ENCODE measurements around the gene KCNQ1OT1. TPM values are rescaled to one million over a fixed set of nuclear protein-coding genes. Genes with fewer than 3 reads are reported as not detected.
"Not testable (repeated sequence)": the region's sequence is repeated elsewhere in the genome, so short reads cannot be mapped to it uniquely, and the experiment has no call there.

Gene KCNQ1OT1
- total RNA-seq, 1 experiment from 2014 or later: 2.4 TPM

DNA sequence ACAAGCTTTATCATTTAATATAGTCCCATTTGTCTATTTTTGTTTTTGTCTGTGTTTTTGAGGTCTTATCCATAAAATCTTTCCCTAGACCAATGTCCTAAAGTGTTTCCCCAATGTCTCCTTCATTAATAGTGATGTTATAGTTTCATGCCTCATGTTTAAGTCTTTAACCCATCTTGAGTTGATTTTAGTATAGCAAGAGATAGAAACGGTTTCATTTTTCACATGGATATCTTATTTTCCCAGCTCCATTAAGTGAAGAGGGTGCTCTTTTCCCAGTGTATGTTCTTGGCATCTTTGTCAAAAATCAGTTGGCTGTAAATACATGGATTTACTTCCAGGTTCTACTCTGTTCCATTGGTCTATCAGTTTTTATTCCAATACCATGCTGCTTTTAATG lies 58.2 kb downstream of the KCNQ1OT1 start:
- H3K36me3 Mint-ChIP-seq: peaks cover 94% of the 10 kb centered on the region
- TF ChIP-seq, protein P1, sequence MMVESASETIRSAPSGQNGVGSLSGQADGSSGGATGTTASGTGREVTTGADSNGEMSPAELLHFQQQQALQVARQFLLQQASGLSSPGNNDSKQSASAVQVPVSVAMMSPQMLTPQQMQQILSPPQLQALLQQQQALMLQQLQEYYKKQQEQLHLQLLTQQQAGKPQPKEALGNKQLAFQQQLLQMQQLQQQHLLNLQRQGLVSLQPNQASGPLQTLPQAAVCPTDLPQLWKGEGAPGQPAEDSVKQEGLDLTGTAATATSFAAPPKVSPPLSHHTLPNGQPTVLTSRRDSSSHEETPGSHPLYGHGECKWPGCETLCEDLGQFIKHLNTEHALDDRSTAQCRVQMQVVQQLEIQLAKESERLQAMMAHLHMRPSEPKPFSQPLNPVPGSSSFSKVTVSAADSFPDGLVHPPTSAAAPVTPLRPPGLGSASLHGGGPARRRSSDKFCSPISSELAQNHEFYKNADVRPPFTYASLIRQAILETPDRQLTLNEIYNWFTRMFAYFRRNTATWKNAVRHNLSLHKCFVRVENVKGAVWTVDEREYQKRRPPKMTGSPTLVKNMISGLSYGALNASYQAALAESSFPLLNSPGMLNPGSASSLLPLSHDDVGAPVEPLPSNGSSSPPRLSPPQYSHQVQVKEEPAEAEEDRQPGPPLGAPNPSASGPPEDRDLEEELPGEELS (CRISPR knock-in tag; IDR thresholded peaks at IDR 0.05): no peak
- TF ChIP-seq MYBL2 (CRISPR knock-in tag; IDR thresholded peaks at IDR 0.05): no peak
- TF ChIP-seq, protein P2, sequence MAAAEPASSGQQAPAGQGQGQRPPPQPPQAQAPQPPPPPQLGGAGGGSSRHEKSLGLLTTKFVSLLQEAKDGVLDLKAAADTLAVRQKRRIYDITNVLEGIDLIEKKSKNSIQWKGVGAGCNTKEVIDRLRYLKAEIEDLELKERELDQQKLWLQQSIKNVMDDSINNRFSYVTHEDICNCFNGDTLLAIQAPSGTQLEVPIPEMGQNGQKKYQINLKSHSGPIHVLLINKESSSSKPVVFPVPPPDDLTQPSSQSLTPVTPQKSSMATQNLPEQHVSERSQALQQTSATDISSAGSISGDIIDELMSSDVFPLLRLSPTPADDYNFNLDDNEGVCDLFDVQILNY (CRISPR knock-in tag; IDR thresholded peaks at IDR 0.05): no peak
- TF ChIP-seq ZNF423 (CRISPR knock-in tag; IDR thresholded peaks at IDR 0.05): no peak
- no peak for TF ChIP-seq ZBTB21 (CRISPR knock-in tag; IDR thresholded peaks at IDR 0.05; ENCODE audit: borderline replicate concordance)
- TF ChIP-seq NR1H2 (CRISPR knock-in tag; IDR thresholded peaks at IDR 0.05): no peak
- no peak for TF ChIP-seq NR3C1 (CRISPR knock-in tag; conservative IDR thresholded peaks at IDR 0.05; ENCODE audit: low read depth)
- TF ChIP-seq, protein P3, sequence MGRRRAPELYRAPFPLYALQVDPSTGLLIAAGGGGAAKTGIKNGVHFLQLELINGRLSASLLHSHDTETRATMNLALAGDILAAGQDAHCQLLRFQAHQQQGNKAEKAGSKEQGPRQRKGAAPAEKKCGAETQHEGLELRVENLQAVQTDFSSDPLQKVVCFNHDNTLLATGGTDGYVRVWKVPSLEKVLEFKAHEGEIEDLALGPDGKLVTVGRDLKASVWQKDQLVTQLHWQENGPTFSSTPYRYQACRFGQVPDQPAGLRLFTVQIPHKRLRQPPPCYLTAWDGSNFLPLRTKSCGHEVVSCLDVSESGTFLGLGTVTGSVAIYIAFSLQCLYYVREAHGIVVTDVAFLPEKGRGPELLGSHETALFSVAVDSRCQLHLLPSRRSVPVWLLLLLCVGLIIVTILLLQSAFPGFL (CRISPR knock-in tag; IDR thresholded peaks at IDR 0.05; ENCODE audit: borderline replicate concordance): no peak
- TF ChIP-seq, protein P4, sequence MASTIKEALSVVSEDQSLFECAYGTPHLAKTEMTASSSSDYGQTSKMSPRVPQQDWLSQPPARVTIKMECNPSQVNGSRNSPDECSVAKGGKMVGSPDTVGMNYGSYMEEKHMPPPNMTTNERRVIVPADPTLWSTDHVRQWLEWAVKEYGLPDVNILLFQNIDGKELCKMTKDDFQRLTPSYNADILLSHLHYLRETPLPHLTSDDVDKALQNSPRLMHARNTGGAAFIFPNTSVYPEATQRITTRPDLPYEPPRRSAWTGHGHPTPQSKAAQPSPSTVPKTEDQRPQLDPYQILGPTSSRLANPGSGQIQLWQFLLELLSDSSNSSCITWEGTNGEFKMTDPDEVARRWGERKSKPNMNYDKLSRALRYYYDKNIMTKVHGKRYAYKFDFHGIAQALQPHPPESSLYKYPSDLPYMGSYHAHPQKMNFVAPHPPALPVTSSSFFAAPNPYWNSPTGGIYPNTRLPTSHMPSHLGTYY (CRISPR knock-in tag; IDR thresholded peaks at IDR 0.05): no peak
- no peak for TF ChIP-seq PRRX2 (CRISPR knock-in tag; IDR thresholded peaks at IDR 0.05)
- TF ChIP-seq ZNF138 (CRISPR knock-in tag; conservative IDR thresholded peaks at IDR 0.05): no peak
- TF ChIP-seq FOXP1 (CRISPR knock-in tag; IDR thresholded peaks at IDR 0.05; ENCODE audit: borderline replicate concordance): no peak
- no peak for TF ChIP-seq SMAD4 (CRISPR knock-in tag; IDR thresholded peaks at IDR 0.05)
- TF ChIP-seq RORB (CRISPR knock-in tag; IDR thresholded peaks at IDR 0.05): no peak
- no peaks in the 10 kb centered on the region for H3K4me1 Mint-ChIP-seq
- peaks cover 100% of the 10 kb centered on the region; the same call in 1 of the 2 replicates for H3K27me3 Mint-ChIP-seq (ENCODE audit: low read depth)
- CTCF ChIA-PET: no interaction called here
- ATAC-seq (no peak), DNase-seq (ENCODE audit: low spot score) (no peak)
- H3K9me3 Mint-ChIP-seq: peaks cover 91% of the 10 kb centered on the region
- POLR2A ChIA-PET: no interaction called here
- H3K4me3 Mint-ChIP-seq: no peak overlapping the region
- H3K27ac Mint-ChIP-seq: no peak overlapping the region

DNA sequence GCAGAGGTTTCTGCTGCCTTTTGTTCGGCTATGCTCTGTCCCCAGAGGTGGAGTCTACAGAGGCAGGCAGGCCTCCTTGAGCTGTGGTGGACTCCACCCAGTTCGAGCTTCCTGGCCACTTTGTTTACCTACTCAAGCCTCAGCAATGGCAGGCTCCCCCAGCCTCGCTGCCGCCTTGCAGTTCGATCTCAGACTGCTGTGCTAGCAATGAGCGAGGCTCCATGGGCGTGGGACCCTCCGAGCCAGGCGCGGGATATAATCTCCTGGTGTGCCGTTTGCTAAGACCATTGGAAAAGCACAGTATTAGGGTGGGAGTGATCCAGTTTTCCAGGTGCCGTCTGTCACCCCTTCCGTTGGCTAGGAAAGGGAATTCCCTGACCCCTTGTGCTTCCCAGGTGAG lies 60.0 kb downstream of the KCNQ1OT1 start:
- CTCF ChIA-PET; H3K4me1 Mint-ChIP-seq; ATAC-seq; H3K4me3 Mint-ChIP-seq; H3K27ac Mint-ChIP-seq; POLR2A ChIA-PET; DNase-seq (ENCODE audit: low spot score): not testable (repeated sequence)
- H3K36me3 Mint-ChIP-seq: peaks cover 89% of the 10 kb centered on the region
- H3K9me3 Mint-ChIP-seq: peaks cover 86% of the 10 kb centered on the region
- H3K27me3 Mint-ChIP-seq (ENCODE audit: low read depth): peaks cover 100% of the 10 kb centered on the region; the same call in 1 of the 2 replicates

DNA sequence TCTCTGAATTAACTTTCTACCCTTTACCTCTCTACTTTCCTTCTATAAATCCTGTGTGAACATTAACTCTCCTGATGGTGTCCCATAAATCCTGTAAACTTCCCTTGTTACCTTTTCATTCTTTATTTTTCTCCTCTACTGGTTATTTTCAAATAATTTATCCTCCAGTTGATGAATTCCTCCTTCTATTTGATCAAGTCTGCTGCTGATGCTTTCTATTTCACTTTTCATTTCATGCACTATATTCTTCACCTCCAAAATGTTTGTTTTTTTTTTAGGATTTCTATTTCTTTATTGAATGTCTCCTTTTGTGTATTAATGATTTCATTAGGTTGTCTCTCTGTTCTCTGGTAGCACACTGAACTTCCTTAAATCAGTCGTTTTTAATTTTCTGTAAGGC lies 68.6 kb downstream of the KCNQ1OT1 start:
- H3K27ac Mint-ChIP-seq: no peak overlapping the region
- peaks cover 84% of the 10 kb centered on the region for H3K36me3 Mint-ChIP-seq
- DNase-seq (ENCODE audit: low spot score): no peak
- CTCF ChIA-PET: no interaction called here
- H3K4me1 Mint-ChIP-seq: no peaks in the 10 kb centered on the region
- no peak overlapping the region for H3K4me3 Mint-ChIP-seq
- no peak for TF ChIP-seq SMAD3 (CRISPR knock-in tag; IDR thresholded peaks at IDR 0.05; ENCODE audit: borderline replicate concordance)
- no peak for TF ChIP-seq NR2C2 (CRISPR knock-in tag; IDR thresholded peaks at IDR 0.05)
- TF ChIP-seq FOXP1 (CRISPR knock-in tag; IDR thresholded peaks at IDR 0.05; ENCODE audit: borderline replicate concordance): no peak
- TF ChIP-seq SP1 (CRISPR knock-in tag; conservative IDR thresholded peaks at IDR 0.05): no peak
- no peak for TF ChIP-seq ZNF671 (CRISPR knock-in tag; IDR thresholded peaks at IDR 0.05)
- TF ChIP-seq KAT7 (CRISPR knock-in tag; IDR thresholded peaks at IDR 0.05; ENCODE audit: borderline replicate concordance): no peak
- TF ChIP-seq GTF2I (CRISPR knock-in tag; conservative IDR thresholded peaks at IDR 0.05): no peak
- no peak for TF ChIP-seq ZNF121 (CRISPR knock-in tag; IDR thresholded peaks at IDR 0.05)
- no peak for TF ChIP-seq IRF2 (CRISPR knock-in tag; IDR thresholded peaks at IDR 0.05; ENCODE audit: borderline replicate concordance, low read depth)
- TF ChIP-seq, protein P5, sequence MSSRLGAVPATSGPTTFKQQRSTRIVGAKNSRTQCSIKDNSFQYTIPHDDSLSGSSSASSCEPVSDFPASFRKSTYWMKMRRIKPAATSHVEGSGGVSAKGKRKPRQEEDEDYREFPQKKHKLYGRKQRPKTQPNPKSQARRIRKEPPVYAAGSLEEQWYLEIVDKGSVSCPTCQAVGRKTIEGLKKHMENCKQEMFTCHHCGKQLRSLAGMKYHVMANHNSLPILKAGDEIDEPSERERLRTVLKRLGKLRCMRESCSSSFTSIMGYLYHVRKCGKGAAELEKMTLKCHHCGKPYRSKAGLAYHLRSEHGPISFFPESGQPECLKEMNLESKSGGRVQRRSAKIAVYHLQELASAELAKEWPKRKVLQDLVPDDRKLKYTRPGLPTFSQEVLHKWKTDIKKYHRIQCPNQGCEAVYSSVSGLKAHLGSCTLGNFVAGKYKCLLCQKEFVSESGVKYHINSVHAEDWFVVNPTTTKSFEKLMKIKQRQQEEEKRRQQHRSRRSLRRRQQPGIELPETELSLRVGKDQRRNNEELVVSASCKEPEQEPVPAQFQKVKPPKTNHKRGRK (CRISPR knock-in tag; IDR thresholded peaks at IDR 0.05; ENCODE audit: borderline replicate concordance): no peak
- TF ChIP-seq, protein P1 (CRISPR knock-in tag; IDR thresholded peaks at IDR 0.05): no peak
- TF ChIP-seq MXD4 (CRISPR knock-in tag; IDR thresholded peaks at IDR 0.05; ENCODE audit: borderline replicate concordance): no peak
- TF ChIP-seq ZNF232 (CRISPR knock-in tag; IDR thresholded peaks at IDR 0.05): no peak
- TF ChIP-seq CREB1 (CRISPR knock-in tag; IDR thresholded peaks at IDR 0.05): no peak
- no peak for ATAC-seq
- peaks cover 100% of the 10 kb centered on the region; the same call in 1 of the 2 replicates for H3K27me3 Mint-ChIP-seq (ENCODE audit: low read depth)
- POLR2A ChIA-PET: no interaction called here
- peaks cover 80% of the 10 kb centered on the region for H3K9me3 Mint-ChIP-seq
